ENCODE results near the gene PSG4. TPM values are rescaled to one million over a fixed set of nuclear protein-coding genes. Genes with fewer than 3 reads are reported as not detected.
"Not testable (repeated sequence)": the region's sequence is repeated elsewhere in the genome, so short reads cannot be mapped to it uniquely, and the experiment has no call there.

The PSG4 gene
- total RNA-seq, 6 experiments from 2014 or later = not detected

DNA sequence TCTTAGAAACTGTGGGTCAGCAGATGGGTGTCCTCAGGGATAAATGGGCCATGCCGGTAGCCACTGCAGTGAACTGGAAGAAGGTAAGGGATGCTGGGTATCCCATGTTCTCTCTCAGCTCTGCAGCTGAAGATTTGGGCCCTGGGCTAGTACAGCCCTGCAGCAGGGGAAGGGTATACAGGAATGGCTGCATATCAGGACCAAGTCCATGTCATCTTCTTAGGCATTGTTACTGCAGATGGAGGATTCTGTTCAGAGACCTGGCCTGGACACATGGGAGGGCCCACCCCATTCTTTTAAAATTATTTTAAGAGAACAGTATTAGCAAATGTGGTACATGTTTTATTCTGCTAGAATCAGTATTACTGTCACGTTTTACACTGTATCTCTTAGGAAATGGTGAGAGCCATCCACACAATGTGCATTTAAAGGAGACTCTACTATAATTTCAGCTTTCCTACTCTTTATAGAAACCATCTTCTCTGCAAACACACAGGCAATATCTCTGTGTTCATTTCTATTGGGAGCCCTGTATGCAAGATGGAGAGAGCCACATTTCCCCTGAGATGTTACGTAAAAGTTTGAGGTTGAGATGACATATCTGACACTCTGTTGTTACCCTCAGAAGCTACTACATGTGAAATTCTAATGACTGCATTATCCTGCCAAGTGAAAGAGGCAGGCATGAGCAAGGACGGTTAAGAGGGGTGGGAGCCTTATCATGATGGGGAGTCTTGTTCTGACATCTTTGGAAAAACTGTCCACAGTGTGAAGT, 12.9 kb downstream of the PSG4 start:
- H3K36me3 ChIP-seq; H3K9me3 ChIP-seq; H3K27ac ChIP-seq; H3K4me1 ChIP-seq; DNase-seq; H3K4me3 ChIP-seq; H3K27me3 ChIP-seq; ATAC-seq; intact Hi-C loops (cut with DNase I): not testable (repeated sequence)
- WGBS (ENCODE audit: insufficient coverage, low coverage, low lambda C conversion rate, missing lambda C conversion rate) = 48% methylated on average over 4 of the region's 4 CpGs

DNA sequence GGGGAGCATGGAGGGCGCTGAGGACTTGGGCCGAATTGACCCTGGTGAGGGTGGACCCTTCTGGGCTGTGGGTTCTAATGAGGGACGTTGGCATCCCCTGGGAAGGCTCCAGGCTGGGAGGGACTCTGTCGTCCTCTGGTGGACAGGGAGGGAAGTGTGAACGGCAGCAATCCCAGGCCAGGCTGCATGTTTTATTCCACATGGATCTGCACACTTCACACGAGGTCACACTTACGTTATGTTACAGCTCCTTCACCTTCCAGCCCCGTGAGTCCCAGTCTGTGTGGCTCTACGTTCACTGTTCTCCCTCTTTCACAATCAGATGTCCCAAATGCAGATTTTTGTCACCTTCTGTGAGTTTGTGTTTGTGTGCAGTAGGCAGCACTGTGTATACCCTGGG, 17.3 kb downstream of the PSG4 start:
- TF ChIP-seq, protein P1, sequence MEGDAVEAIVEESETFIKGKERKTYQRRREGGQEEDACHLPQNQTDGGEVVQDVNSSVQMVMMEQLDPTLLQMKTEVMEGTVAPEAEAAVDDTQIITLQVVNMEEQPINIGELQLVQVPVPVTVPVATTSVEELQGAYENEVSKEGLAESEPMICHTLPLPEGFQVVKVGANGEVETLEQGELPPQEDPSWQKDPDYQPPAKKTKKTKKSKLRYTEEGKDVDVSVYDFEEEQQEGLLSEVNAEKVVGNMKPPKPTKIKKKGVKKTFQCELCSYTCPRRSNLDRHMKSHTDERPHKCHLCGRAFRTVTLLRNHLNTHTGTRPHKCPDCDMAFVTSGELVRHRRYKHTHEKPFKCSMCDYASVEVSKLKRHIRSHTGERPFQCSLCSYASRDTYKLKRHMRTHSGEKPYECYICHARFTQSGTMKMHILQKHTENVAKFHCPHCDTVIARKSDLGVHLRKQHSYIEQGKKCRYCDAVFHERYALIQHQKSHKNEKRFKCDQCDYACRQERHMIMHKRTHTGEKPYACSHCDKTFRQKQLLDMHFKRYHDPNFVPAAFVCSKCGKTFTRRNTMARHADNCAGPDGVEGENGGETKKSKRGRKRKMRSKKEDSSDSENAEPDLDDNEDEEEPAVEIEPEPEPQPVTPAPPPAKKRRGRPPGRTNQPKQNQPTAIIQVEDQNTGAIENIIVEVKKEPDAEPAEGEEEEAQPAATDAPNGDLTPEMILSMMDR (IDR thresholded peaks at IDR 0.05) = peak; percentile 14 to 43 (median 38)
- H3K27ac ChIP-seq = not testable (repeated sequence)
- WGBS (ENCODE audit: insufficient coverage, low coverage, low lambda C conversion rate, missing lambda C conversion rate) = 33% methylated on average over 7 of the region's 9 CpGs

DNA sequence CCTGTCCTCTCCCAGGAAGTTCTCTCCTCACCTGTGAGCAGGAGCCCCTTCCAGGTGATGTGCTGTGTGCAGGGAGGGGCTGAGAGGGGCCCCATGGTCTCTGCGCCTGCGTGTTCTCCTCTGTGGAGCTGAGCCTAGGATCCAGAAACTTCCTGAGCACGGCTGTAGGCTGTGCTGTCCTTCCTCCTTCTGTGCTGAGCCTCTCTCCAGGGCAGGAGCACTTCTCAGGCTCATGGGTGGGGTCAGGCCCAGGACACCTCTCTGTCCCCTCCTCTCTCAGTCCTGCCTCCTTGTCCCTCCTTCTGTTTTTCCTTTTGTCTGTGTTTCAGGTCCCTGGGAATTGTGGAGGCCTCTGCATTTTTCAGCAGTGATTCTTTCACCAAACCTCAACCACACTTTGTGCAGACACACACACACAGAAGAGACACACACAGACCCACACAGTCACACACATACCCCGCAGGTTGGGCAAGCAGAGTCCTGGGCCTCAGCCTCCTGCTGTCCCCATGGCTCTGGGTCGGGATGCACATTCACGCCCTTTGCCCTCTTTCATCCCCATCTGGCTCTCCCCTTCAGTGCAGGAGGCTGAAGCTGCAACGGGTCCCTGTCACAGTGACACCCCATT, 19.0 kb downstream of the PSG4 start, which contains the start of gene PSG5:
Gene PSG5 (minus strand): TSS at position 226 of the 625 bp plus-strand sequence. CDS start 131 bp downstream, at position 95.
- H3K9me3 ChIP-seq; H3K27ac ChIP-seq; intact Hi-C loops (cut with DNase I); ATAC-seq; H3K4me3 ChIP-seq; H3K36me3 ChIP-seq; H3K27me3 ChIP-seq; DNase-seq; H3K4me1 ChIP-seq: not testable (repeated sequence)
- 63% methylated on average over 5 of the region's 7 CpGs for WGBS (ENCODE audit: insufficient coverage, low coverage, low lambda C conversion rate, missing lambda C conversion rate)

More for the DNA sequence above, 17.3 kb downstream of the PSG4 start:
- intact Hi-C loops (cut with DNase I); H3K4me3 ChIP-seq; ATAC-seq; DNase-seq; H3K9me3 ChIP-seq; H3K36me3 ChIP-seq; H3K4me1 ChIP-seq; H3K27me3 ChIP-seq: not testable (repeated sequence)

DNA sequence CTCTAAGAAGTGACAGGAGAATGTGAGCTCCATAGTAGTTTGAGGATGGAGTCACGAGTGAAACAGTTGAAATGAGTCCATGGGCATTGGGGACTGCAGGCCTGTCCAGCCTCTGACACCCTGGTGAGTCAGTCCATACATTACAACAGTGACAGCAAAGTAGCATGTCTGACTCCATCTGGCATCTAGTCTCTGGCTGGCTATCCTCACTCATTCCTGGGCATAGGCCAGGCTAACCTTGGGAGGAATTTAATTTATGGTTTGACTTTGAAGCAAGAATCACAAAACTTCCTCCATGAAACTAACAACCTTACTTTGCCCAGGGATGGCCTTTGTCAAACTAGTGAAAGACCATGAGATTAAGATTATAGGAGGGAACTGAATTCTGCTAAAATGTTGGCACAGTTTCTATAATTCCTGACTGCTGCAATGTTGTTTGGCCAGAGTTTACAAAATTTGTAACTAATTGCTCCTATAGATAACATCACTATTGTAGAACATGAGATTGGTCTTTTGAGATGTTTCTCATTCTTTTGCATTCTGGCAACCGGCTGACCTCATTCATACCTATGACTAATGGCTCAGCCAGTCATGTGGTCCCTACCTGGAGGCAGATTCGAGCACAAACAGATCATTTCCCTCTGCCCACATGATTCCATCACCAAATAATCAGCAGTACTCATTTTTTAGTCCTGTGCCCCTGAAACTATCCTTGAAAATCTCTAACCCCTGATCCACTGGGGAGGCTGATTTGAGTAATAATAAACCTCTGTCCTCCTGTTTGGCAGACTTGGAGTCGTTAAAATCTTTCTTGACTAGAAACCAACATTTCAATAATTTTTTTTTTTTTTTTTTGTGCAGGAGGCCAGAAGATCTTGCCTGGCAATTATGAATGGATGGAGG, 23.3 kb downstream of the PSG4 start:
- H3K4me1 ChIP-seq; intact Hi-C loops (cut with DNase I); H3K9me3 ChIP-seq; H3K36me3 ChIP-seq; ATAC-seq; H3K4me3 ChIP-seq; H3K27ac ChIP-seq; DNase-seq; H3K27me3 ChIP-seq: not testable (repeated sequence)
- 59% methylated on average over 4 of the region's 4 CpGs for WGBS (ENCODE audit: insufficient coverage, low coverage, low lambda C conversion rate, missing lambda C conversion rate)

DNA sequence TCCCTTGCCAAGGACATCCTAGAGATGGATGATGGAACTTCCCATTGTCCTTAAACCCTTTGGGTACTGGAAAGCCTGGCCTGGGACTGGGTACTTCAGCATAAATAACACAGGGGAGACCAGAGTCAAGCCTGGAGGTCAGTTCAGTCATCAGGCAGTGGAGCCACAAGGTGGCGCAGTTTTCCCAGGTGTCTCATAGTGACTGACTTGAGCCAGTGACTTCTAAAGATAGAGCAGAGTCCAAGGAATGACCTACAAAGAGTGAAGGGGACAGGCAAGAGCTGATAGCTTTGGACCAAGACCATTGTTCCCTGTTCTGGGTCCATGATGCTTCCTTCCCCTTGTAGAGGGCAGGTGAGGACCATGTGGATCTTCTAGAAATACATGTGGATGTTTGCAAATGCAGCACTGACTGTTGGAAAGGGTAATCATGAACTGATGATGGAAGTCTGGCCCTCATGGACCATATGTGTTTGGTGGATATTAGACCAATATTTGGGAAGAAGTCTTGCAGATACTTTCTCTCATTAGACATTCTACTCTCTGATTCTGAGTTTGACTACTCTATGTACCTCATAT, 25.8 kb downstream of the PSG4 start:
- H3K4me1 ChIP-seq; H3K4me3 ChIP-seq; ATAC-seq; intact Hi-C loops (cut with DNase I); H3K27me3 ChIP-seq; H3K9me3 ChIP-seq; H3K27ac ChIP-seq; H3K36me3 ChIP-seq; DNase-seq: not testable (repeated sequence)
- 13% methylated on average over 1 of the region's 1 CpG for WGBS (ENCODE audit: insufficient coverage, low coverage, low lambda C conversion rate, missing lambda C conversion rate)
- TF ChIP-seq, protein P1 (IDR thresholded peaks at IDR 0.05) = peak in 3 of 4 donors; percentile 16 to 43 (median 16)

DNA sequence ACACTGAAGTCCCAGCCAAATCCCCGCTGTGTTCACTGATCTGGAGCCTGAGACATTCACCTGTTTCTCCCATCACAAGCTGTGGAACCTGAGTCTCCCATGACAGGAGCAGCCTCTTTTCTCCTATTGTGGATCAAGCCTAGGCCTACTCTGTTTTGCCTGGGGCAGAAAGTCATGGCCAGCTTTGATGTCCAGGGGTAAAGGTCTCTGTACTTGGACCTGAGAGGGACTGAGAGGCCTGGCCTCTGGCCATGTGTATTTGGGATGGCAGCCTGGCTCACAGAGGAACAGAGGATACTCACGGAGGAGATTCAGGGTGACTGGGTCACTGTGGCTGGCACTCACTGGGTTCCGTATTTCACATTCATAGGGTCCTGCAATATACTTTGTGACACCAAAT, 26.9 kb downstream of the PSG4 start:
- H3K4me1 ChIP-seq; intact Hi-C loops (cut with DNase I); H3K9me3 ChIP-seq; ATAC-seq; H3K27me3 ChIP-seq; H3K36me3 ChIP-seq; H3K4me3 ChIP-seq: not testable (repeated sequence)
- peak; percentile 19 to 82 (median 67) for DNase-seq
- 10% methylated on average over 2 of the region's 3 CpGs for WGBS (ENCODE audit: insufficient coverage, low coverage, low lambda C conversion rate, missing lambda C conversion rate)
- peak overlapping the region in 1 of 3 donors; percentile 45 for H3K27ac ChIP-seq

DNA sequence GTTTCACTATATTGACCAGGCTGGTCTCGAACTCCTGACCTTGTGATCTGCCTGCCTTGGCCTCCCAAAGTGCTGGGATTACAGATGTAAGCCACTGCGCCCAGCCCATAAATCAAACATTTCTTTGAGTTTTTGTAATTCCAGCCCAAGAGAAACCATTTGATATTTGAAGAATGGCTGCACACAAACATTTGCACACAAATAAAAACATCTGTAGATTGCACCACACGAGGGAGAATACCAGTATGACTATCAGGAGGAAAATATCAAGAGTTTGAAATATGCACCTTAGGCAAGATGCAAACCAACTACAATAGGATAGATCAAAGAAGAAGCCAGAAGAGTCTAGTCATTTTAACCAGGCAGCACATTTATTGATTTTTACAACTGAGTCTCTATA, 39.5 kb downstream of the PSG4 start:
- not testable (repeated sequence) for H3K4me1 ChIP-seq, DNase-seq

DNA sequence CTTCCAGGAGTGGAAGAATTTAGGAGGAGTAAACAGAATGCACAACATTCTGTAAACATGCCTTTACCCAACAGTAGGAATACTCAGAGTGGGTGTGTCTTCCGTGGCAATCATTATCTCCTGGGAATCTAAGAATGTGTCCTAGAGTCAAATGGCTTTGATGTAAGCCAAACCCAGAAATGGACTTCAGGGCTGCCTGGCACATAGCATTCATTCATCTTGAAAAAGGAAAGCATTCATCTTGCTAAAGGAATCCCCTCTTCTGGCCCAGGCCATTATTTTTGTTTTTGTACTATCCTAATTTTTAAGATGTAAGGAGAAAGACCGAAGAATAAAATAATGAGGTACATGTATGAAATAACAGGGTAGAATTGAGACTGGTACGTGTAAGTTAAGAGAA, 42.3 kb downstream of the PSG4 start:
- H3K27me3 ChIP-seq; H3K4me3 ChIP-seq; H3K36me3 ChIP-seq; H3K27ac ChIP-seq; H3K9me3 ChIP-seq; H3K4me1 ChIP-seq; DNase-seq; ATAC-seq; intact Hi-C loops (cut with DNase I): not testable (repeated sequence)
- WGBS (ENCODE audit: insufficient coverage, low coverage, low lambda C conversion rate, missing lambda C conversion rate) = 48% methylated on average over 3 of the region's 3 CpGs

More for the DNA sequence above, 39.5 kb downstream of the PSG4 start:
- H3K36me3 ChIP-seq; H3K27me3 ChIP-seq; H3K27ac ChIP-seq; H3K9me3 ChIP-seq; H3K4me3 ChIP-seq; ATAC-seq; intact Hi-C loops (cut with DNase I): not testable (repeated sequence)
- WGBS (ENCODE audit: insufficient coverage, low coverage, low lambda C conversion rate, missing lambda C conversion rate) = 49% methylated on average over 3 of the region's 3 CpGs
